ENCODE data around the gene SYP.

GRCh38 chrX:49214996-49215526, 15.1 kb upstream of the SYP start:
- no peak for TF ChIP-seq POLR2AphosphoS5 (IDR thresholded peaks at IDR 0.05)
- TF ChIP-seq POLR2A (IDR thresholded peaks at IDR 0.05; ENCODE audit: low read depth), result no peak
- no peak for TF ChIP-seq EP300 (IDR thresholded peaks at IDR 0.05)
